ENCODE measurements around the gene GP9. TPM values are rescaled to one million over a fixed set of nuclear protein-coding genes. Genes with fewer than 3 reads are reported as not detected.

Gene GP9
- total RNA-seq, 4 donors from 2014 or later = not detected

GRCh38 chr3:129051871-129052340 is 8.7 kb upstream of the GP9 start:
- TF ChIP-seq POLR2A (IDR thresholded peaks at IDR 0.05) (no peak), POLR2AphosphoS5 (IDR thresholded peaks at IDR 0.05) (no peak), EP300 (IDR thresholded peaks at IDR 0.05) (no peak), CTCF (IDR thresholded peaks at IDR 0.05) (no peak)
- Histone ChIP-seq H3K27me3 (peaks cover 2% of the 10 kb centered on the region), H3K4me3 (no peak overlapping the region), H3K9me3 (no peaks in the 10 kb centered on the region), H3K4me1 (peaks cover 22% of the 10 kb centered on the region), H3K27ac (peak overlapping the region; percentile 65), H3K36me3 (no peaks in the 10 kb centered on the region)
- WGBS = 58% methylated on average over 5 of the region's 5 CpGs
- DNase-seq (ENCODE audit: low spot score in 2 of 2) = no peak

GRCh38 chr3:129052675-129053074 is 7.9 kb upstream of the GP9 start:
- Histone ChIP-seq H3K27ac (peak overlapping the region; percentile 65), H3K4me1 (peaks cover 22% of the 10 kb centered on the region), H3K27me3 (no peaks in the 10 kb centered on the region), H3K36me3 (no peaks in the 10 kb centered on the region), H3K9me3 (no peaks in the 10 kb centered on the region), H3K4me3 (no peak overlapping the region)
- TF ChIP-seq POLR2A (IDR thresholded peaks at IDR 0.05) = no peak
- no peak for TF ChIP-seq POLR2AphosphoS5 (IDR thresholded peaks at IDR 0.05)
- TF ChIP-seq CTCF (IDR thresholded peaks at IDR 0.05) = no peak
- no peak for TF ChIP-seq EP300 (IDR thresholded peaks at IDR 0.05)
- no peak for DNase-seq (ENCODE audit: low spot score in 2 of 2)
- WGBS = 68% methylated on average over 6 of the region's 6 CpGs

- no peak overlapping the region for H3K4me3 ChIP-seq
- 94% methylated on average over 3 of the region's 3 CpGs for WGBS
- no peaks in the 10 kb centered on the region for H3K9me3 ChIP-seq
- TF ChIP-seq POLR2AphosphoS5 (IDR thresholded peaks at IDR 0.05) (no peak), EP300 (IDR thresholded peaks at IDR 0.05) (no peak), POLR2A (IDR thresholded peaks at IDR 0.05) (no peak), CTCF (IDR thresholded peaks at IDR 0.05) (no peak)
- no peaks in the 10 kb centered on the region for H3K27me3 ChIP-seq
- no peak for DNase-seq (ENCODE audit: low spot score in 2 of 2)
- no peak overlapping the region for H3K27ac ChIP-seq
- peaks cover 26% of the 10 kb centered on the region for H3K4me1 ChIP-seq
- H3K36me3 ChIP-seq = no peaks in the 10 kb centered on the region
Measured at GRCh38 chr3:129054605-129055104, 5.9 kb upstream of the GP9 start.

- no peak for DNase-seq (ENCODE audit: low spot score in 2 of 2)
- no peaks in the 10 kb centered on the region for H3K9me3 ChIP-seq
- H3K27me3 ChIP-seq = no peaks in the 10 kb centered on the region
- no peaks in the 10 kb centered on the region for H3K36me3 ChIP-seq
- 78% methylated on average over 9 of the region's 9 CpGs for WGBS
- H3K4me3 ChIP-seq = no peak overlapping the region
- TF ChIP-seq POLR2AphosphoS5 (IDR thresholded peaks at IDR 0.05) (no peak), EP300 (IDR thresholded peaks at IDR 0.05) (no peak), CTCF (IDR thresholded peaks at IDR 0.05) (no peak), POLR2A (IDR thresholded peaks at IDR 0.05) (no peak)
- H3K4me1 ChIP-seq = peaks cover 26% of the 10 kb centered on the region
- H3K27ac ChIP-seq = no peak overlapping the region
Measured at GRCh38 chr3:129056451-129057173, 4.0 kb upstream of the GP9 start.

GRCh38 chr3:129057249-129057648 is 3.3 kb upstream of the GP9 start:
- Histone ChIP-seq H3K36me3 (no peaks in the 10 kb centered on the region), H3K4me1 (peaks cover 22% of the 10 kb centered on the region), H3K9me3 (no peaks in the 10 kb centered on the region), H3K27me3 (no peaks in the 10 kb centered on the region), H3K27ac (no peak overlapping the region), H3K4me3 (no peak overlapping the region)
- 94% methylated on average over 4 of the region's 4 CpGs for whole genome bisulfite sequencing
- no peak for TF ChIP-seq EP300 (IDR thresholded peaks at IDR 0.05)
- TF ChIP-seq CTCF (IDR thresholded peaks at IDR 0.05) = no peak
- TF ChIP-seq POLR2A (IDR thresholded peaks at IDR 0.05) = no peak
- no peak for TF ChIP-seq POLR2AphosphoS5 (IDR thresholded peaks at IDR 0.05)
- DNase-seq (ENCODE audit: low spot score in 2 of 2) = no peak

Measured in suprapubic skin (tissue), 4 donors.